ENCODE results near the gene KLHDC2. TPM values are rescaled to one million over a fixed set of nuclear protein-coding genes. Genes with fewer than 3 reads are reported as not detected.

The KLHDC2 gene
- total and polyA plus RNA-seq, 2 of the 8 experiments (the other 6 are each of a cell fraction or from before 2014, with no cell fraction given): 32.9 to 43.4 TPM

GRCh38 chr14:49778421-49778820, 10.5 kb downstream of the KLHDC2 start:
- CTCF ChIA-PET (ENCODE audit: partially characterized antibody): no interaction called here
- H2BK5ac ChIP-seq (ENCODE audit: low read depth, low read length): no peak overlapping the region
- POLR2A ChIA-PET (ENCODE audit: partially characterized antibody): interaction anchor here (0.6 to 1.1 kb wide), 2 partner anchors 21 to 295 kb away, joined by 3 read pairs; no protein-coding TSS in a partner anchor
- no peak overlapping the region for H2AK5ac ChIP-seq (ENCODE audit: low read depth, low read length)
- no peak overlapping the region for H3K4me3 ChIP-seq (ENCODE audit: extremely low read depth in 1 of 4, insufficient read depth in 2 of 4, low read depth in 3 of 4, low read length in 4 of 4)
- no peaks in the 10 kb centered on the region for H3K4me1 ChIP-seq (replicated peaks in 1 of 4; ENCODE audit: control insufficient read depth in 3 of 4, insufficient read depth in 4 of 4, low read length in 3 of 4)
- H3K4ac ChIP-seq (replicated peaks; ENCODE audit: insufficient read length, low read depth, low read length): no peak overlapping the region
- H2BK15ac ChIP-seq (ENCODE audit: low read length): no peak overlapping the region
- DNase-seq (ENCODE audit: low read depth in 1 of 2, low spot score in 2 of 2) (no peak), FAIRE-seq (no peak)
- H3K14ac ChIP-seq (ENCODE audit: insufficient read length): no peak overlapping the region
- no peak overlapping the region for H4K8ac ChIP-seq (ENCODE audit: extremely low read depth, insufficient read depth, low read length)
- H3K18ac ChIP-seq (ENCODE audit: extremely low read depth, low read length): no peak overlapping the region
- H4K20me1 ChIP-seq (replicated peaks in 1 of 2; ENCODE audit: control insufficient read depth in 1 of 2, insufficient read depth in 2 of 2, low read length in 2 of 2): no peaks in the 10 kb centered on the region
- no peak overlapping the region for H3K23ac ChIP-seq (ENCODE audit: insufficient read length)
- no peaks in the 10 kb centered on the region for H3K79me1 ChIP-seq (ENCODE audit: low read depth, low read length)
- H3K23me2 ChIP-seq (ENCODE audit: low read depth, low read length): no peaks in the 10 kb centered on the region
- H3K4me2 ChIP-seq (ENCODE audit: insufficient read depth in 1 of 2, low read depth in 2 of 2, low read length in 2 of 2): no peak overlapping the region
- H3K9me3 ChIP-seq (ENCODE audit: insufficient read depth in 2 of 2, low read depth in 1 of 2, low read length in 1 of 2): no peaks in the 10 kb centered on the region
- H2BK12ac ChIP-seq (ENCODE audit: low read depth, low read length): no peak overlapping the region
- no peak overlapping the region for H2BK20ac ChIP-seq (ENCODE audit: low read length)
- H3K27me3 ChIP-seq (replicated peaks in 1 of 4; ENCODE audit: control insufficient read depth in 3 of 4, extremely low read depth in 1 of 4, insufficient read depth in 3 of 4, low read length in 3 of 4): no peaks in the 10 kb centered on the region
- H2BK120ac ChIP-seq (replicated peaks; ENCODE audit: low read depth, low read length): no peak overlapping the region
- WGBS, 2 experiments (ENCODE audit: extremely low coverage in 1 of 2, insufficient coverage in 1 of 2, insufficient read length in 1 of 2, insufficient replicate concordance in 2 of 2, low coverage in 1 of 2, low lambda C conversion rate in 2 of 2, missing lambda C conversion rate in 1 of 2): 100% methylated on average over 2 of the region's 2 CpGs; no CpG with 5 or more reads in 1 of the 2 experiments
- H3K36me3 ChIP-seq (ENCODE audit: control insufficient read depth in 2 of 4, insufficient read depth in 4 of 4, low read length in 3 of 4): peaks cover 8 to 77% (median 41%) of the 10 kb centered on the region in 4 experiments; a peak in 7 of 8 replicates
- H3K27ac ChIP-seq (ENCODE audit: low read depth, low read length): no peak overlapping the region
- H3K79me2 ChIP-seq (ENCODE audit: control insufficient read depth in 1 of 2, insufficient read depth in 2 of 2, low read length in 2 of 2): no peaks in the 10 kb centered on the region
- H2AFZ ChIP-seq (ENCODE audit: low read length): no peak overlapping the region
- no peak overlapping the region for H3K9ac ChIP-seq (replicated peaks in 1 of 4; ENCODE audit: extremely low read depth in 1 of 4, low read depth in 3 of 4, low read length in 3 of 4)
- no peak overlapping the region for H3K56ac ChIP-seq (replicated peaks; ENCODE audit: insufficient read length, low read depth, low read length)
- no peak overlapping the region for H4K5ac ChIP-seq (ENCODE audit: insufficient read length, low read depth, low read length)
- H4K91ac ChIP-seq (replicated peaks; ENCODE audit: insufficient read length, low read length): no peak overlapping the region
- no peak for TF ChIP-seq EP300 (IDR thresholded peaks at IDR 0.05; ENCODE audit: borderline replicate concordance in 1 of 2, low read depth in 2 of 2, low read length in 2 of 2)
- TF ChIP-seq, protein P1, sequence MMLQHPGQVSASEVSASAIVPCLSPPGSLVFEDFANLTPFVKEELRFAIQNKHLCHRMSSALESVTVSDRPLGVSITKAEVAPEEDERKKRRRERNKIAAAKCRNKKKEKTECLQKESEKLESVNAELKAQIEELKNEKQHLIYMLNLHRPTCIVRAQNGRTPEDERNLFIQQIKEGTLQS (IDR thresholded peaks at IDR 0.05; ENCODE audit: insufficient read depth, low read depth, low read length): no peak
- no peak for TF ChIP-seq ATF2 (IDR thresholded peaks at IDR 0.05; ENCODE audit: low read length)
- no peak for TF ChIP-seq SIN3A (conservative IDR thresholded peaks at IDR 0.05 in 1 of 2, IDR thresholded peaks at IDR 0.05 in 1 of 2; ENCODE audit: low read depth in 1 of 2, low read length in 2 of 2)
- TF ChIP-seq E2F6 (IDR thresholded peaks at IDR 0.05): no peak
- TF ChIP-seq TBP (IDR thresholded peaks at IDR 0.05; ENCODE audit: low read depth, low read length): no peak
- no peak for TF ChIP-seq CTBP2 (IDR thresholded peaks at IDR 0.05; ENCODE audit: borderline replicate concordance, insufficient read depth, insufficient read length, low read length)
- TF ChIP-seq SUZ12 (IDR thresholded peaks at IDR 0.05; ENCODE audit: low read length): no peak
- TF ChIP-seq TAF7 (optimal IDR thresholded peaks at IDR 0.05; ENCODE audit: borderline replicate concordance, low read depth, low read length): no peak
- no peak for TF ChIP-seq BCL11A (IDR thresholded peaks at IDR 0.05; ENCODE audit: low read depth in 2 of 2, low read length in 2 of 2)

Measured in H1 (cell line).